B cell (primary cell): ENCODE results near the gene AGBL4. TPM values are rescaled to one million over a fixed set of nuclear protein-coding genes. Genes with fewer than 3 reads are reported as not detected.

Experiments used
- ATAC-seq: fragments of 200-7000 bp; cut with Tn5 transposase; one replicate; pipeline ENCODE4 v1.10.0; 2021; ENCODE audit warnings: low read depth, mild to moderate bottlenecking, moderate number of reproducible peaks, moderate library complexity
- CTCF ChIA-PET: fragments of 350-600 bp; sonication (Branson Sonifier 250); formaldehyde crosslinking; loops from one replicate; lab custom pipeline; 2021; ENCODE audit warnings: antibody characterized with exemption, inconsistent platforms; lab: Charles Lee
- POLR2A ChIA-PET: fragments of 350-600 bp; sonication (Branson Sonifier 250); formaldehyde crosslinking; loops from one replicate; lab custom pipeline; 2021; ENCODE audit warnings: antibody characterized with exemption; lab: Charles Lee
- DNase-seq: peaks from one replicate; pipeline ENCODE4 v3.0.0; 2013
- H2AFZ ChIP-seq: 2 replicates; pipeline ENCODE4 v1.6.1; 2012; ENCODE audit warnings: mild to moderate bottlenecking, low read depth, low read length; ENCODE audit not compliant: insufficient read depth, poor library complexity, severe bottlenecking
- H3K27ac ChIP-seq, 2 donors: 1 replicate in 1 of 2; 2 replicates in 1 of 2; pipeline ENCODE4 v1.5.1; 2012 to 2013; ENCODE audit warnings: low read length in 2 of 2, mild to moderate bottlenecking in 2 of 2, moderate library complexity in 1 of 2
- H3K27me3 ChIP-seq, 4 experiments: fragments of 200-600 bp in 1 of 4; sonication (generic) in 1 of 4; replicated peaks in 1 of 4; 1 replicate in 2 of 4; 2 replicates in 2 of 4; pipeline versions ENCODE4 v1.6.1 to v1.7.0; 2013 to 2016; ENCODE audit warnings: low read length in 3 of 4, mild to moderate bottlenecking in 2 of 4, mixed read lengths in 1 of 4, moderate library complexity in 1 of 4; ENCODE audit not compliant: insufficient read depth in 4 of 4, control insufficient read depth in 3 of 4; ENCODE audit errors: control extremely low read depth in 1 of 4
- H3K36me3 ChIP-seq, 2 experiments: replicated peaks in 1 of 2; 1 replicate in 1 of 2; 2 replicates in 1 of 2; pipeline versions ENCODE4 v1.6.1 to v1.7.1; 2013; ENCODE audit warnings: low read length in 1 of 2; ENCODE audit not compliant: insufficient read depth in 2 of 2, control insufficient read depth in 1 of 2; ENCODE audit errors: control extremely low read depth in 1 of 2, extremely low read depth in 1 of 2
- H3K4me1 ChIP-seq, 2 donors: fragments of 200-600 bp in 1 of 2; sonication (generic) in 1 of 2; 1 replicate in 1 of 2; 2 replicates in 1 of 2; pipeline versions ENCODE4 v1.5.1 to v1.6.1; 2013 to 2017; ENCODE audit warnings: low read length in 2 of 2; ENCODE audit not compliant: control insufficient read depth in 2 of 2, insufficient read depth in 2 of 2
- H3K4me2 ChIP-seq: replicated peaks from 2 replicates; pipeline ENCODE3; 2012; ENCODE audit warnings: mild to moderate bottlenecking, low read depth, low read length; ENCODE audit not compliant: poor library complexity, severe bottlenecking
- H3K4me3 ChIP-seq, 5 experiments: fragments of 200-600 bp in 1 of 5; sonication (generic) in 1 of 5; 1 replicate in 3 of 5; 2 replicates in 2 of 5; pipeline versions ENCODE4 v1.5.1 to v1.7.0; 2011 to 2016; ENCODE audit warnings: low read length in 4 of 5, mild to moderate bottlenecking in 4 of 5, low read depth in 2 of 5, control low read depth in 1 of 5, moderate library complexity in 1 of 5; ENCODE audit not compliant: insufficient read depth in 1 of 5; ENCODE audit errors: control extremely low read depth in 1 of 5, extremely low read depth in 1 of 5
- H3K79me2 ChIP-seq: fragments of 200-600 bp; sonication (generic); one replicate; pipeline ENCODE4 v1.6.0; 2016; ENCODE audit warnings: low read length; ENCODE audit not compliant: control insufficient read depth, insufficient read depth
- H3K9ac ChIP-seq: fragments of 200-600 bp; sonication (generic); 2 replicates; pipeline ENCODE4 v1.6.1; 2017; ENCODE audit warnings: mild to moderate bottlenecking, low read length, moderate library complexity
- H3K9me3 ChIP-seq, 3 donors: one replicate each; pipeline versions ENCODE4 v1.6.1 to v1.7.1; 2013; ENCODE audit warnings: low read length in 2 of 3; ENCODE audit not compliant: control insufficient read depth in 2 of 3, insufficient read depth in 1 of 3; ENCODE audit errors: control extremely low read depth in 1 of 3
- H4K20me1 ChIP-seq: 2 replicates; pipeline ENCODE4 v1.6.0; 2012; ENCODE audit warnings: mild to moderate bottlenecking, low read length; ENCODE audit not compliant: insufficient read depth, control insufficient read depth, poor library complexity, severe bottlenecking
- H3K27ac Mint-ChIP-seq: one replicate; pipeline ENCODE4 v1.8.0; 2021; ENCODE audit warnings: mixed read lengths
- H3K27me3 Mint-ChIP-seq: one replicate; pipeline ENCODE4 v1.8.0; 2021; ENCODE audit warnings: mixed read lengths
- H3K4me1 Mint-ChIP-seq: one replicate; pipeline ENCODE4 v1.8.0; 2021; ENCODE audit warnings: mixed read lengths
- H3K4me3 Mint-ChIP-seq: one replicate; pipeline ENCODE4 v1.8.0; 2021; ENCODE audit warnings: mixed read lengths
- H3K9me3 Mint-ChIP-seq: one replicate; pipeline ENCODE4 v1.8.0; 2022; ENCODE audit warnings: mixed read lengths; ENCODE audit not compliant: insufficient read depth
- CTCF ChIP-seq: fragments of 200-600 bp; IDR thresholded peaks from one replicate; pipeline ENCODE4 v1.8.0; 2022; ENCODE audit warnings: antibody characterized with exemption, mild to moderate bottlenecking
- EZH2 ChIP-seq: IDR thresholded peaks from 2 replicates; pipeline ENCODE4 v1.6.1; 2012; ENCODE audit warnings: borderline replicate concordance, low read depth, mild to moderate bottlenecking, moderate library complexity, low read length; ENCODE audit not compliant: insufficient read depth, poor library complexity, severe bottlenecking
- WGBS: methylation state at CpG from one replicate; pipeline ENCODE4 v1.1.5; 2013; ENCODE audit warnings: missing lambda C conversion rate; ENCODE audit not compliant: insufficient coverage; 5-methylcytosine and 5-hydroxymethylcytosine counted together
- intact Hi-C: fragments of 100-400 bp; cut with micrococcal nuclease; formaldehyde crosslinking; loops from one replicate; pipeline ENCODE4 v1.10.0; 2022
- polyA plus RNA-seq: library from polyadenylated mRNA; depleted of rRNA; stranded (reverse); fragments of >200 nt; gene quantifications from 2 replicates; pipeline ENCODE4 v1.2.3, GENCODE V29; 2012
- total RNA-seq, 2 donors: library from RNA; stranded (reverse); fragments of 120-200 nt in 1 of 2; gene quantifications; 1 replicate in 1 of 2; 2 replicates in 1 of 2; pipeline versions ENCODE4 v1.2.3 to v1.2.4, GENCODE V29; 2013 to 2022

Gene AGBL4
- total and polyA plus RNA-seq, 2 donors (not counting 1 experiment from before 2014, with no cell fraction given), result 0.07 to 0.12 TPM

GRCh38 chr1:48851638-48852037 is 1172.1 kb downstream of the AGBL4 start:
- intact Hi-C loops, result no loop called here
- Histone ChIP-seq H3K36me3 (no peaks in the 10 kb centered on the region), H3K9me3 (no peaks in the 10 kb centered on the region), H3K27me3 (no peaks in the 10 kb centered on the region), H4K20me1 (no peaks in the 10 kb centered on the region), H3K4me1 (no peaks in the 10 kb centered on the region), H3K4me3 (no peak overlapping the region), H2AFZ (no peak overlapping the region), H3K27ac (no peak overlapping the region), H3K79me2 (no peaks in the 10 kb centered on the region), H3K9ac (no peak overlapping the region), H3K4me2 (no peak overlapping the region)
- TF ChIP-seq EZH2 (no peak), CTCF (no peak)
- ATAC-seq (no peak), DNase-seq (no peak)
- POLR2A ChIA-PET, result interaction anchor here (0.7 kb wide), 1 partner anchor 116 kb away, joined by 6 read pairs; no protein-coding TSS in a partner anchor
- WGBS, result no CpG with 5 or more reads among the region's 2 CpGs
- CTCF ChIA-PET, result no interaction called here
- Mint-ChIP-seq H3K9me3 (no peaks in the 10 kb centered on the region), H3K27me3 (peaks cover 3% of the 10 kb centered on the region), H3K4me3 (no peak overlapping the region), H3K4me1 (peaks cover 5% of the 10 kb centered on the region), H3K27ac (no peak overlapping the region)

GRCh38 chr1:48848035-48848434 is 1175.7 kb downstream of the AGBL4 start:
- intact Hi-C loops, result no loop called here
- TF ChIP-seq EZH2 (no peak), CTCF (no peak)
- ChIA-PET POLR2A (no interaction called here), CTCF (no interaction called here)
- Mint-ChIP-seq H3K27ac (no peak overlapping the region), H3K4me3 (no peak overlapping the region), H3K27me3 (no peaks in the 10 kb centered on the region), H3K4me1 (peaks cover 5% of the 10 kb centered on the region), H3K9me3 (no peaks in the 10 kb centered on the region)
- no peaks in the 10 kb centered on the region for H3K4me1 ChIP-seq
- no peaks in the 10 kb centered on the region for H3K79me2 ChIP-seq
- no peak overlapping the region for H3K4me2 ChIP-seq
- no peak overlapping the region for H3K4me3 ChIP-seq
- no peak overlapping the region for H3K9ac ChIP-seq
- H3K27me3 ChIP-seq, result no peaks in the 10 kb centered on the region
- no peaks in the 10 kb centered on the region for H4K20me1 ChIP-seq
- WGBS, result 44% methylated on average over 1 of the region's 2 CpGs
- no peaks in the 10 kb centered on the region for H3K36me3 ChIP-seq
- DNase-seq, result no peak
- H3K9me3 ChIP-seq, result no peaks in the 10 kb centered on the region
- H2AFZ ChIP-seq, result no peak overlapping the region
- ATAC-seq, result no peak
- H3K27ac ChIP-seq, result no peak overlapping the region
